Heart left ventricle (tissue), 13 donors: ENCODE results near the gene TCF4.

Source experiments
- POLR2A ChIP-seq, 2 donors: fragments of 450-650 bp; IDR thresholded peaks; one replicate each; pipeline ENCODE4 v1.6.1; 2017; ENCODE audit warnings: antibody characterized with exemption in 2 of 2, mild to moderate bottlenecking in 2 of 2, moderate library complexity in 2 of 2
- TF ChIP-seq, protein P1 (sequence below), 12 donors: fragments of 200-600 bp; sonication (generic) in 4 of 12; IDR thresholded peaks; one replicate each; pipeline versions ENCODE4 v1.5.0 to v1.8.0; 2018 to 2022; ENCODE audit warnings: antibody characterized with exemption in 12 of 12, mild to moderate bottlenecking in 5 of 12
- donor health status: ischemic (EF 13 %, LVEDD 7.1; RV severe dilation, severe dysfunction).
- donor health status: DM: no; HTN: yes; CAD: no.
- donor health status: DM: no; HTN: no; CAD: no.
- donor health status: ischemic (EF 25% LVEDD 6.9; RV normal size, moderate dysfunction).
- donor health status: ischemic (EF 25% LVEDD 5.7; RV mildly dilated, moderate dysfunction).
- donor health status: ischemic (EF 35%, LVEDD 5.7; RV mildly dilated, moderate dysfunction).
- donor health status: nonischemic (EF 11% LVEDD 7.7; RV severe dilation, severe dysfunction).
- donor health status: DM: yes; HTN: yes; CAD: no.
- donor health status: PGD.
- donor health status: ischemic (EF 29% LVEDD 5.4; RV normal size, mild dysfunction).
- donor health status: nonischemic (EF 23%, LVEDD 6.1; RV moderate dilation, normal function).

DNA sequence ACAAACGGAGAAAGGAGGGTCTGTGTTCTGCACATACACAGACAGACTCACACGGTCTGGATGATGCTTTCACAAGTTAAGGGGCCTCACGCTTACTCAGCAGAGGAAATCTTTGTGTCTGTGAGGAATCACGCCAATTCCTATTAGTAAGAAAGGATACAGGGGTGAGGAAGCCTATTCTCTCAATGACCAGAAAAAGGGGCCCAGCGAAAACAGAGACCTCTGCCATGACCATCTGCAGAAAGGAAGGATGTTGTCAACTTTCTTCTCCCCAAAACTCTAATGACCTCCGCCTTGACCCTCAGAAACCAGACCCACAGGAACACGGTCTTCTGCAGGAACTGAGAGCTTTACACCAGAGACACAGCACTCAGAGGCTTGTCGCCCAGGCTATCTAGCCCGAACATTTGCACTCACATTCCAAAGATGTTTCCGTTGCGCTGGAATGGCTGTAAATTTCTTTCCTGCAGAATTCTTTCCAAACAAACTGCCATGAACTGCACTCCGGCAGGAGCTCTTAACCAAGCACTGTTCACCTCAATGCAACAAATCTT is 186.3 kb downstream of the TCF4 start:
- TF ChIP-seq, protein P1, sequence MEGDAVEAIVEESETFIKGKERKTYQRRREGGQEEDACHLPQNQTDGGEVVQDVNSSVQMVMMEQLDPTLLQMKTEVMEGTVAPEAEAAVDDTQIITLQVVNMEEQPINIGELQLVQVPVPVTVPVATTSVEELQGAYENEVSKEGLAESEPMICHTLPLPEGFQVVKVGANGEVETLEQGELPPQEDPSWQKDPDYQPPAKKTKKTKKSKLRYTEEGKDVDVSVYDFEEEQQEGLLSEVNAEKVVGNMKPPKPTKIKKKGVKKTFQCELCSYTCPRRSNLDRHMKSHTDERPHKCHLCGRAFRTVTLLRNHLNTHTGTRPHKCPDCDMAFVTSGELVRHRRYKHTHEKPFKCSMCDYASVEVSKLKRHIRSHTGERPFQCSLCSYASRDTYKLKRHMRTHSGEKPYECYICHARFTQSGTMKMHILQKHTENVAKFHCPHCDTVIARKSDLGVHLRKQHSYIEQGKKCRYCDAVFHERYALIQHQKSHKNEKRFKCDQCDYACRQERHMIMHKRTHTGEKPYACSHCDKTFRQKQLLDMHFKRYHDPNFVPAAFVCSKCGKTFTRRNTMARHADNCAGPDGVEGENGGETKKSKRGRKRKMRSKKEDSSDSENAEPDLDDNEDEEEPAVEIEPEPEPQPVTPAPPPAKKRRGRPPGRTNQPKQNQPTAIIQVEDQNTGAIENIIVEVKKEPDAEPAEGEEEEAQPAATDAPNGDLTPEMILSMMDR (IDR thresholded peaks at IDR 0.05), result no peak
- peak in 1 of 2 donors; percentile 24 for TF ChIP-seq POLR2A (IDR thresholded peaks at IDR 0.05)
